ENCODE results near the gene GCN1.

GCN1 gene

GRCh38 chr12:120136093-120136770 lies 58.3 kb downstream of the GCN1 start:
- DNase-seq: no peak

DNA sequence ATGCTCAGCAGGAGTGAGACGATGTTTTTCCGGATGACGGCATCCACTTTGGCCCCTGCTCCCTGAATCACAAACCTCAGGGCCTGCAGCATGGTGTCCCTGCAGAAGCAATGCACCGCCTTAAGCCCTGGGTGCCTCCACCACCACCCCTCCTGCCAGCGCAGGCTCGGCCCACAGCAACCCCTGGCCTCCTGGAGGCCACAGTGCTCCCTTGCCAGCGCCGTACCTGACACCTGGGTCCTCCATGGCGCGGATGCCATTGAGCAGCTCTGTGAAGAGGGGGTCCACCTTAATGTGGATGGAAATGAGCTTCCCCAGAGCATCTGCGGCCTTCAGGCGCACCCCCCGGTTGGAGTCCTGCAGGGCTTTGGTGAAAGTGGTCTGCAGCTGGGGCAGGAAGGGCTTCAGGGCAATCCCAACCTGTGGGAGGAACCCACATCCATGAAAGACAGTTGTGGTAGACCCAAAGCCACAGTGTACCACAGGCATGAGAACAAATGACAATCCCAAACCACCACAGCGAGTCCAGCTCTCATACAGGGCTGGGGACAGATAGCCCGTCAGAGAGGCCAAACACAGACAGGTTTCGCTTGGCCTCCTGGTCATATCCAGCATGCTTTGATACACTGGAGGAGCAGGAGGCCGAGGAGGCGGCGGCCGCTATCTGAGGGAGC lies 60.1 kb downstream of the GCN1 start:
- DNase-seq: no peak

DNA sequence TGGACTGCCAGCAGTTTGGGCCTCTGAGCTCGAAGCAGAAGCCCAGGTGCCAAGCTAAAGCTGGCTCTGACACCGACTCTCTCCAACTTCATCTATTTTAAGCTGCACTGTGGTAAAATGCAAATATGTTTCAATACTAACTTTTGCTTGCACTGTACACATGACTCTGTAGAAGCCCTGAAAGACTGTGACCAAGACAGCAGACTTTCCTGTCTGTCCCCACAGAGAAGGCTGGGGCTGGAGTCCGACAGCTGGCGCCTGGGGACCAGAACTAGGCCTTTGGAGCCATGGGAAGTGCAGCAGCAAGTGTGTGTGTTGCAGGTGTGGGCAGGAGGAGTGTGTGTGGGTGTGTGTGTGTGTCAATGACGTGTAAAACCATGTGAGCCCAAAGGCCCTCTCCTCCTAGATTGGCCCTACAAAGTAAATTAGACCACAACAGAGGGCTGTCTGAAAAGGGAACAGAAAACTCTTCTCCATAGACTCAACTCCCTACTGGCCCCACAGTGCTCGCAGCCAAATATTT lies 61.6 kb downstream of the GCN1 start:
- no peak for DNase-seq

- no peak for DNase-seq
These were observed 62.3 kb downstream of the GCN1 start for GRCh38 chr12:120132054-120132836.

DNA sequence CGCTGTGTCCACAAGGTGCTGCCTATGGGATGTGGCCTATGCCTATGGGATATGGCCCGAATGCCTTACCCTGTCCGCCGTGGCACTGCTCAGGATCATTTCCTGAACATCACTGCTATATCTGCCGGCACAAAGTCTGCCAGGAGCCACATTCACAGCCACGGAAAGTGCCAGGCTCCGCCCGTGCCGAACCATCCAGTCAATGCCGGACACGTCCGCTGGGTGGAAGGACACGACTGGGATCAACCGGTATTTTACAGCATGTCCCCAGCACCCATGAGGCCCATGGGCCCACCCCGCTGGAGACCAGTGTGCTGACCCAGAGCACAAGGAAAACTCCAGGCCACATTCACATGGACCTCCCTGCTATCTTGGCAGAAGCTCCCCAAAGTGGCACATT lies 63.4 kb downstream of the GCN1 start:
- DNase-seq: no peak

GRCh38 chr12:120130011-120130410 lies 64.5 kb downstream of the GCN1 start:
- no peak for DNase-seq

DNA sequence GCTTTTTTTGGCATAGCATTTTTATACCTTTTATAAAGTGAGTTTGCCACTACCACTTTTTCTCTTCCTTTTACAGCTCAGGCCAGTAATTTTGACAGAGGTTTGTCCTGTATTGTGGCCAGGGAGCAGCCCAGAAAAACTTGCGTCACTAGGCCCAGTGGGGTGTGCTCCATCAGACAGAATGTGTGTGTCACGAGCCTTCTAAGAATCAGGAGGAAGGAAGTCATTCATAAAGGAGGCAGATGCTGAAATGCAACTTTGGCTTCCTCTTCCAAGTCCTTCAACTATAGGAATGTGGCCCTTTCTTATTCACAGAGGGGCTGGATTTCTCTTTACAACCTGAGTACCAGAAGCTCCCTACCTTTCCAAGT lies 67.9 kb downstream of the GCN1 start:
- no peak for DNase-seq

DNA sequence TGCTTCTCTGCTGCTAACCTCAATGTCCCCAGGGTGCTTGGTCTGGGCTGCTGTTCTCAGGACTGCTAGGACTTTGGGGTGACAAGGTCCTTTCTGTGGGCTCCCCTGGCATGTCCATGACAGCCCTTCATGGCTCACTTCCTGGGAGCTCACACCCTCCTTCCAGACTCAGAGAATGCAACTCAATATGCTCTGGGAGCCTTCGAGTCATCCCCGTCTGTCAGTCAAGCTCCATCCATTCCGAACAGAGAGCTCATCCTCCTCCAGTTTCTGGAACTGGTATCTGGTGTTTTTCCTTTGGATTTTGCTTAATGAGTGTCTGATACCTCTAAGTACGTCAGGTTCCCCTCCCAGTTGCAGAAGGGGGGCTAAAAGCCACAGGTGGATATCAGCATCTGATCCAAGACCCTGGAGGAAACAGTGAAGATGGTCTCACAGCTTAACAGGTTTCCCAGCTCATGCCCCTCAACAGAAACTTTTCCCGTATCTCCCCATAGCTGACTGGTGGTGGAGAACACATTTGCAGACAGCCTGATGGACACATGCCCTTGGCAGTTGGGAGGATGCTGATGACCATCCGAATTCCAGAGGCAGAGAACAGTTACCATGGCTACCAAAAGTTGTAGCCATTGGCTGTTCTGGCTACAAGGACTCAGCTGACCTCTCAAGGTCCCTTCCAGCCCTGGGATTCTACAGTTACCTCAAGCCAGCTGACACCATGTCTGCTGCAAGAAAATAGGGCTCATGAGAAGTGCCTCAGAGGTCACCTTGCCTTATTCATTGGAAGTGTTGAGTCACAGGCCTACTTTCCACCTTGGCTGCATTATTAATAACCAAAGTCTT lies 68.5 kb downstream of the GCN1 start:
- DNase-seq: no peak

- DNase-seq: no peak
These were observed 69.5 kb downstream of the GCN1 start for GRCh38 chr12:120125029-120125428.

- no peak for DNase-seq
These were observed 72.7 kb downstream of the GCN1 start for GRCh38 chr12:120121766-120122293.

- no peak for DNase-seq
These were observed 73.2 kb downstream of the GCN1 start for GRCh38 chr12:120121343-120121742.

DNA sequence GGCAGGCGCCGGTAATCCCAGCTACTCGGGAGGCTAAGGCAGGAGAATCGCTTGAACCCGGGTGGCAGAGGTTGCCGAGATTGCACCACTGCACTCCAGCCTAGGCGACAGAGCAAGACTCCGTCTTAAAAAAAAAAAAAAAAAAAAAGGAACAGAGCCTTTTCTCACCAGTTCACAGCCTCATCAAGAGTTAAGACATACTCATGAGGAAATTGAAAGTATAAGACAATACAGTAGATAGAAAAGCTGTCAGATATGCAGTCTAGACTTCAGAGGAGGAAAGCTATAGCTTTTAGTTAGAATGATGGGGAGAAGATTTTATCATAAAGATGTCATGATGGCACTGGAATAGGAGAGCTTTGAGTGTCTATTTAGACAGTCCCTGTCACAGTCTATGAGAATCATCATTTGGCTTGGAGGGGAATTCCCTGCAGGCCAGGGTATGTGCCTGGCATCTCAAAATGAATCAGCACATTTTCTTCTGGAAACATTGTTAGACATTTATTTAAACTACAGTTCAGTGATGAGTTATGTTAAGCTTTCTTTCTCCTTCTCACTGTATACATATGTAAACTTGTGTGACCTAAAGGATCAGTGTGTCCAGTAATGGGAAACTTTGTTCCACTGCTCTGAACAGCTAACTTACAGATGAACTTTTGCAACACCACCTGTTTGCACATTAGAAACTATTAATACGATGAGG lies 75.1 kb downstream of the GCN1 start:
- no peak for DNase-seq

GRCh38 chr12:120118321-120119061 lies 76.0 kb downstream of the GCN1 start:
- DNase-seq: no peak

DNA sequence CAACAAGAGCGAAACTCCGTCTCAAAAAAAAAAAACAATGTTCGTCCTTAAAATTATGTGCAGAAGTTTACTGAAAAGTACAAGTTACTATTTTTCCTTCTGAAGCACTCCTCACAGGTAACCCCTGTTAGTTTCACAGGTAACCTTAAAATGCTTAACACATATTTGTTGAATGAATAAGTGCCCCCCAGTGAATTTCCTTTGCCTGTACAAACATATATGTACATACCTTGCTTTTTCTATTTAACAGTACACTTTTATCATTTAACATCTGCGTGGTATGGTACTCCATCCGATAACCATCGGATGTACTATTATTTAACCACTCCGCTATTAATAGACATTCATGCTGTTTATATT lies 76.6 kb downstream of the GCN1 start:
- DNase-seq: no peak

DNA sequence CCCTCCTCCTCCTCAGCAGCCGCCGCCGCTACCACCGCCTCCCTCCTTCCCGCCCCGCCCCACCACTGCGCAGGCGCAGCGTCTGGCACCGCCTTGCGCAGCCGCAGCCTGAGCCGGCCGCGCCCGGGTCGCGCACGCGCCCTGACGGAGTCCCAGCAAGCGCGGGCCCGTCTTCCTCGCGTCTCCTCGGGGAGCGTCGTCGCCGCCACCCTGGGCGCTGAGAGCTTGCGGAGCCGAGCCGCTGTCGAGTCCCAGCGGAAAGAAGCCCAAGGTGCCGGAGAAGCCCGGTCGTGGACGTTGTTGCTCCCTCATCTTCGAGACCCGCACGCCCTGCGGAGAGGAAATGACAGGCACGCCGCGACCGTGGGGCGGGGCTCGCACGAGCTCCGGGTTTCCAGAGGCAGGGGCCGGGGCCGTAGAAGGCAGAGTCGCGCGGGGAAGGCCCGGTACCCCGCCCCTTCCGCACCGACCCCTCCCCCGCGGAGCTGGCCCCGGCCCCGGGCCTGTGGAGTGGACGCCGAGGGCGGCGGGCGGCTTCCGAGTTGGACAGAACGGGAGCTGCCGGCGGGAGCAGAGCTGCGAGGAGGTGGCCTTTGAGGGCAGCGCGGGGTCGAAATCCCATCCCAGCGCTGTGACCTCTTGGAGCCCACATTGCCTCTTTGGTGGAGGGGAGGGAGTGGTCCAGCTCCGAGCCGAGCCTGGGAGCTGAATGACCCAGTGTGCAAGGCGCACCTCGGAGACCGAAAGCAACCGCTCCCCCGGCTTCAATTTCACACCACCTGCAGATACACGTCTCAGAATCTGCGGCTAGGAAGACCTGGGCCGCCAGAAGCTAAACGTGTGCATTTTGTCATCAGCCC lies 77.5 kb downstream of the GCN1 start:
- peak; percentile 99 for DNase-seq

DNA sequence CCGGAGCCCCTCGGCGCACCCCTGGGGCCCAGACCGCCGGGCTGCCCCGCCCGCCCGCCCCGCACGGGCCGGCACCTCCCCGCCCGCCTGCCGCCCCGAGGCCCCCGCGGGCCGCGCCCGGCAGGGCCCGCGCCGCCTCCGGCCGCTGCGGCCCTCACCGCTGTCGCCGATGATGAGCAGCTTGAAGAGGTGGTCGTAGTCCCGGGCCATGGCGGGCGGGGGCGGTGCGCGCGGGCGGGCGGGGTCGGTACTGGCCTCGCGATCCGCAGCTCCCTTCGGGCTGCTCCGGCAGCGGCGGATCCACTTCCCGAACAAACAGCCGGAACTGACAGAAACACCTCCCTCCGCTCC lies 78.1 kb downstream of the GCN1 start, which contains the start of gene RAB35:
Gene RAB35 (minus strand): TSS at position 313 of the 351 bp plus-strand sequence. CDS start 103 bp downstream, at position 210.
- no peak for DNase-seq

- peak; percentile 70 for DNase-seq
These were observed 78.6 kb downstream of the GCN1 start for GRCh38 chr12:120115692-120116440.

- DNase-seq: no peak
These were observed 79.4 kb downstream of the GCN1 start for GRCh38 chr12:120115066-120115465.

All from activated CD8-positive, alpha-beta memory T cell treated with anti-CD3 and anti-CD28 coated beads for 24 hours (primary cell).